GM18951 (cell line): ENCODE measurements around the gene PRLR.

Source experiments
- POLR2A ChIP-seq: IDR thresholded peaks from 4 replicates; pipeline ENCODE4 v1.6.1; 2011; ENCODE audit warnings: mild to moderate bottlenecking; ENCODE audit not compliant: insufficient read length, insufficient read depth; ENCODE audit errors: extremely low read depth
- in situ Hi-C: fragments of 300-500 bp; cut with MboI; formaldehyde crosslinking; loops from one replicate; pipeline ENCODE4 v1.12.0; 2022; ENCODE audit warnings: low sequenced_read_pairs, mixed read lengths, inconsistent platforms; ENCODE audit not compliant: unreplicated experiment

The PRLR gene

DNA sequence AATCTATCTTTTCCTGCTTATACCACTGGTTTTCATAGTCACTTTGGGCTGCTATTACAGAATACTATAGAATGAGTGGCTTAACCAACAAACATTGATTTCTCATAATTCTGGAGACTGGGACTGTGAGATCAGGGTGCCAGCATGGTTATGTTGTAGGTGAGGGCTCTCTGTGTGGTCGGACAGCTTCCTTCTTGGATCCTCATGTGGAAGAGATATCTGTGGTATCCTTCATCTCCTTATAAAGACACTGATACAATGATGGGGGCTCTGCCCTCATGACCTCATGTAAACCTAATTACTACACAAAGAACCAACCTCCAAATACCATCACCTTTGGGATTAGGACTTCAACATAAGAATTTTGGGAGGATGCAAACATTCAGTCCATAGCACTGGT, 13.9 kb upstream of the PRLR start:
- no peak for TF ChIP-seq POLR2A
- in situ Hi-C loops = no loop called here

DNA sequence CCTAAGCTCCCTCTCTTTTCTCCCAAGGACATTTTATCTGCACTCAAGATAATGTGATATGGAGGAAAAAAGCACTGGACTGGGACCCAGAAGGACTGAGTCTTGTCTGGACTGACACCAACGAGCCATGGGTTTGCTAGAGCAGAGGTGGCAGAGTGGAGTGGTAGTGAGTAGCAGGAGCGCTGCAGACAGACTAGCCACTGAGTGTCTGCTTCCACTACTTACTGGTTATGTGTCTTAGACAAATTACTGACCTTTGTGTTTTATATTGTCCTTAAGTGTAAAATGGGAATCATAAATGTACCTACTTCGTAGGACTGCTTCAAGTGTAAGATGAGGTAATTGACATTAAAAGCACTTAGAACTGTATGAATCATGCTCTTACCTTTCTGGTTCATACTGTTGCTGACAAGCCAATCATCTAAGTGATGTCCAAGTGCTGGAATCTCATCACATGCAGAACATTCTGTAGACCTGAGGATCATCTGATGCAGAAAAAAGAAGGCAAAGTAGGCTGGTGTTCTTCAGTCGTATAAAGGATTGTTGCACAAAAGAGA, 12.5 kb upstream of the PRLR start:
- TF ChIP-seq POLR2A = no peak
- in situ Hi-C loops = no loop called here

DNA sequence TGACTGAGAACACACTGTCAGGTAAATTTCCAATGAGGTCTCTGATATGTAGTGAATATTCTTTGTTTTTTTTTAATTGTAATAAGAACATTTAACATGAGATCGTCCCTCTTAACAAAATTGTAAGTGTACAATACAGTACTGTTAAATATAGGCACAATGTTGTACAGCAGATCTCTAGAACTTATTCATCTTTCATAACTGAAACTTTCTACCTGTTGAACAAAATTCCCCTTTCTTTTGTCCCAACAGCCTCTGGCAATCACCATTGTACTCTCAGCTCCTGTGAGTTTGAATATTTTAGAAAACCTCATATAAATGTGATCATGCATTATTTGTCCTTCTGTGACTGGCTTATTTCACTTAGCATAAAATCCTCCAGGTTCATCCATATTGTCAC, 10.6 kb upstream of the PRLR start:
- TF ChIP-seq POLR2A = no peak
- in situ Hi-C loops = no loop called here

DNA sequence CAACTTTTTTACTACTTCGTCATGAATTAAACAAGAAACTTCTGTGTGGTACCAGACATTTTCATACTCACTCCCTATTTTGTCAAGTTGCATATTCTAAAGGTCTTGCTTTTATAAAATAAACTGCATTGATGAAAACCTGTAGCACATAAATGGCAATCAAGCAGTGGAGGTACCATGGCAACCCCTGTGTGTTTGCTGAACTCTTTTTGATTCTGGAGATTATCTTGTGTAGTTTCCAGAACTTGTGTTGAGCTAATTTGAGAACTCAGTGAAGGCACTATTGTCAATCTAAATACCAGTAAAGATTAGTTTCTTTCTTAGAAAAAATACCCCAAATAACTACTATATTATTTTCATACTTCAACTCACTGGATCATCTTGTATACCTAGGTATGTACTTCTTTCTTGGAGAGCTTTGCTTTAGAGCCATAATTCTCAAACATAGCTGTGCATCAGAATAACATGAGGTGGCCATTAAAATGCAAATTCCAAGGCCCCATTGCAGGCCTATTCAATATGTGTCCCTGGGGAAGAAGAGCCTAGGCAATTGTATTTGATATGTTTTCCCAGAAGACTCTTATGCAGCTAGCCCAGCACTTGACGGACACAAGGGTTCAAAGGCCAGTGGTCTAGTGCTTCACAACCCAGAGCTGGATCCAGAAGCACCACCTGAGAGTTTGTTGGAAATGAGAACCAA, 9.8 kb upstream of the PRLR start:
- in situ Hi-C loops = no loop called here
- no peak for TF ChIP-seq POLR2A

DNA sequence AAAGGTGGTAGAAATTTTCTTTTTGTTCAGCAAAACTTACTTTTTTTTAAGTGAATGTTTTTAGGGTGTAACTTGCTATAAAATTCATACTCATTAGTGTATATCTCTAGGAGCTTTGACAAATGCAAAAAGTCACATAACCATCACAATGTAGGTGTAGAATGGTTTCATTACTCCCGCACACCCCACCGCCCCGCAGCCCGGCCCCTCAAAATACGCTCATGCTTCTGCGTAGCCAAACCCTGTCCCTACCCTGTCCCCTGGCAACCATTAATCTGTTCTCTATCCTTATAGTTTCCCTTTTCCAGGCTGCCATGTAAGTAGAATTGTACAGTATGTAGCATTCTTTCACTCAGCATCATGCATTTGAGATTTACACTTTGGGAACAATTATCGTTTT, 9.2 kb upstream of the PRLR start:
- no peak for TF ChIP-seq POLR2A
- in situ Hi-C loops = no loop called here

DNA sequence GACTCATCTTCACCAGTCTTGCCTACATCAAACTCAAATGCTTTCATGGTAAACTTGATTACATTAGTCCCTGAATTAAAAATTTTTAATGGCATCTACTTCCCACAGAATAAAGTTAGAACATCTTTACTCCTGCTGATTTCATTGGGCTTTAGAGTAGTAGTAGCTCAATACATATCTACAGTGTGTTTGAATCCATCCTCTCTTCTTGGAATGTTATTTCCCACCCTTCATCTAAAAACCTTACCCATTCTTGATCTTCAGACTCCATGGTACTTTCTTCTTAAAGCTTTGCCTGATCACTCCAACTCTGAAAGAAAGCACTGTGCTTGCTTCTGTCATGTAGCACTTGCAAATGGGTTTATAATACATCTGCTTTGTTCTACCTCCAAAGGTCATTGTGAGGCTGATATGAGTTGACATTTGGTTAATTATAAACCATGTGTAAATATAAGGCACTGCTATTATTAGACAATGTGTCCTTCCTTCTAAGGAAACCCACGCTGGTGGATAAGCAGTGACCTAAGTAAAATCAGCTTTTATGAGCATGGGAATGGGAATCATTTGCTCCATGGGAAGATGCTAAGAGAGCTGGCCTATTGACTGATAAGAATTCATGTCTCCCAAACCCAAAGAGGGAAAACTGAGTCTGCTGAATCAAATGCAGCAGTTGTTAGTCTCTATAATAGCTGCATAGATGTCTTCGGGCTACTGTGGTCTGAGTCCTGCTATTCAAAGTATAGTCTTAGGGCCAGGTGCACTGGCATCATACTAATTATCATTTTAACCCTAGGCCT, 7.5 kb upstream of the PRLR start:
- no peak for TF ChIP-seq POLR2A
- in situ Hi-C loops = no loop called here

DNA sequence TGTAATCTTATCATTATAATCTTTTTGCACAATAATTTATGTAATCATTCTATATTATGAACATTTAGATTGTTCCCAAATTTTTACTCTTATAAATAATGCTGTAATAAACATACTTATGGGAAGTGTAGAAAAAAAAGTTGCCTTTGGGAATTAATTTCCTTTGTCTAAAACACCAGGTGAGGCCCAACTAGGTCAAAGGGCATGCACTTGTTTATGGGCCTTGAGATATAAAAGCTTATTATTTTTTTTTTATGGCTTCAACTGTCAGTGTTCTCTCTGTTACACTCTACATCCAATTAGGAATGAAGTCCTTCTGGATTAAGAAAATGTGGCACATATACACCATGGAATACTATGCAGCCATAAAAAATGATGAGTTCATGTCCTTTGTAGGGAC, 6.5 kb upstream of the PRLR start:
- no peak for TF ChIP-seq POLR2A

DNA sequence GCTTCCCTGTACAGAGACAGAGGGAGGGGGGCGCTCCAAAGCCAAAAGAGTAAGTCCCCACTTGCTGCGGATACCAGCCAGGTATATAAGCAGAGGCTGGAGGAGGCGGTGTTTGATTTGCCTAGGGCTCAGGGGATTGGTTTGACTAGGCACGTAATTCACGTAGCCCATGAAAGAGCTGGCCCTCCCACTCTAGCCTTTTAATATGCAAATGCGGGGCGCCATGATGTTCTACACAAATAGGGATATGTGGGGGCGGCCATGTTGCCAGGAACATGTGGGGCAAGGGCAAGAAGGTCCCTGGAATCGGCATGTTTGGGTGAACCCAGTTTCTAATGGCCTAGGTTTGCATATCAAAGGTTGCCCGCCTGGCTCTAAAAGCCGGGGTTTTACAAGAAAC, 3.3 kb upstream of the PRLR start:
- no peak for TF ChIP-seq POLR2A
- in situ Hi-C loops = no loop called here

More for the DNA sequence above, 6.5 kb upstream of the PRLR start:
- in situ Hi-C loops = no loop called here

DNA sequence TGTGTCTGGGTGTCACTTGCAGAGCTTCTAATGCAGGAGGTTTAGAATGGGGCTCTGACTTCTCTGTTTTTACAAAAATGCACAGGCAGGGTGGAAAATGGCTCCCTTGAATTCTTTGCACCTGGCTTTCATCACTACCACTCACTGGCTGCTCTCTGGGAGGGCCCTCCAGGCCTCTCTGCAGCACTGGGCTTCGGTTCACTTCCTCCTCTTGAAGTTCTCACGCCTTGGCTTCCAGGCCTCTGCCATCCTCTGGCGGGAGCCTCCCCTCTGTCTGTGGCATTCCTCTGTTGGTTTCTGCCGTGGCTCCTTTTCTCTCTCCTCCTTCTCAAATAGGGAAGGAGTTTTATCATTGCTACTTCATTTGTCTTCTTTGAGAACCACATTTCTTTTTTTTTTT, 2.8 kb upstream of the PRLR start:
- no peak for TF ChIP-seq POLR2A
- in situ Hi-C loops = no loop called here

DNA sequence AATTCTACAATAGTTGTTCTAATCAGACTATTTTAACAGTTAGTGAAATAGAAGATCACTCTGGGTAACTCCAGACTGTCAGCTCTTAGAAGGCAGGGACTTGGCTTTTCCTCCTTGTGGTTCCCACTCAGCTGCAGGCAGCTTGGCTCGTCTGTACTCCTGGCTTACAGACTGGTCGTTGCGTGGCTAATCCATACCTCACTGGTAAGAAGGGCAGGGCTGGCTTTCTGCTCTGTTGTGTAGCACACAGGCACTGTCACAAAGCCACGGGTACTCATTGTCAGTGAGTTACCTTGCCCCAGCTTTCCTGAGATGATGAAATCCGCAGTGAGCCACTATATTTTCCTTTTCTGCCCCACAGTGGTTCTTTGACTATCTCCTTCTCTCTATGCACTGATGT, 1.8 kb upstream of the PRLR start:
- no peak for TF ChIP-seq POLR2A
- in situ Hi-C loops = no loop called here

DNA sequence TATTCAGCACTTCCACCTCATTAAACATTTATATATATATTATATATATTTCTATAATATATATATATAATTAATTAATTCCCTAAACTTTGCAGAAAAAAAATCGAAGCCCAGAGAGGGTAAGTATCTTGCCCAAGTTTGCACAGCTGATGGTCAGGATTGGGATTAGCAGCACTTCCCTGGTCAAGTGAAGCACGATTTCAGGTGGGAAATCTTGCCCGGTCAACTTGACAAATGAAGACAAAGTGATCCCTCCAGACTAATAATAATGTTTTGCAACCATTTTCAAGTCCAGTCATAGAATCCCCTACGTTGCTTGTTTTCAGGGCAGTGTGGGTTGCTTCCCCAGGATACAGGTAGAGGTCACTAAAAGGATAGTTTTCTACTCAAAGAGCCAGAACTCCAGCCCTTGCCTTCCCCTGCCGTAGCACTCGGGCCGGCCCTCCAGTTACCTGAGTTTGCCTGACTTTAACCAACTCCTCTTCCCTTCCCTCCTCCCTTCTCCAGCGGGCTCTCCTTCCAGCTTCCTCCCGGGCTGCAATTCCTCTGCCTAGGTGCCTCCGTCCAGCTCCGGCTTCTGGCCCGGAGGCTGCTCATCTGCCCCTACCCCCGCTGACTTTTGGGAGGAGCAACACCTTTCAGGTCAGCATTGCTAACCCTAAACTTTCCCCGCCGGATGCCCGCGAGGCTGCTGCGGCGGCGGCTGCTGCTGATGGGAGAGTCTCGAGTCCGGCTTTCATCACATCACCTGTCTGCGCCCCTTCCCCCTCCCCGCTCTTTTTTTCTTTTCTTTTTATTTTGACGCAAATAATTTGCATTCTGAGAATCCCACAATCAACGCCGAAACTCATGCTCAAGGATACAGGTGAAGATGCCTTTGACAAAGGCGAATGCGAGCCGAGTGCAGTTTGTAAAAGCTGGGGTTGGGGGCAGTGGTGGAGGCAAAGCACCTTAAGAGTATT, 930 bp downstream of the PRLR start:
- in situ Hi-C loops = no loop called here
- TF ChIP-seq POLR2A = no peak

DNA sequence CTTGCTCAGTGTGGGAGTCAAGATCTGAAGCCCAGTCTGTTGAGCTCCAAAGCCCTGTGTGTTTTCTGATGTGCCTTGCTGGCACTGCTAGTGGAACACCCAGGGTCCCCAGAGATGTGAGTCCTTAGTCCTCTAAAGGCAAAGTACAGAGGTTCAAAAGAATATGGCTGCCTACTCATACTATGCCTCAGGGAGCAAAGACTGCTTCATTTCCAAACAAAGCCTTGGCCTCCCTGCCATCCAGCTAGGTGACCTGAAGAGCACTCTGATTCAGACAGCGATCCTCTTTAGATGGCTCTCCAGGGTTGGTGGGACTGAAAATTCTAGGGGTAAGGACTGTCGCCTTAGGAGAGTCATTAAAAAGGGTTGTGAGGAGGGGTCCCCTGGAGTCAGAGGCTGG, 2.0 kb downstream of the PRLR start:
- in situ Hi-C loops = no loop called here
- no peak for TF ChIP-seq POLR2A

DNA sequence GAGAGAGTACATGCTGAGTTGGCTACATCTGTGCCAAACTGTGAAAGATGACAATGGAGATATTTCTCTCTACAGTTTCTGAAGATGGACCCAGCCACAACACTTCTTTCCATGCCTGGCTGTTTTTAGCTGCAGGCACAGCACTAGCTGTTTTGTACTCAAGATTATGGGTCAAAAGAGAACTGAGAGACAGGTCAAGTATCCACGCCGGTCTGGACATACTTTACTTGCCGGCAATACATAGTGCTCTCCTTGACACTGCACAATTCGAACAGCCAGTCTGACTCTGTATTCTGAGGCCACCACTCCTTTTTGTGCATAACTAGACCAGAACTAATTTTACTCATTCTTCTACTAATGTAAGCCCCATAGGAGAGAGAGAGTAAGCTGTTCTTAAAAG, 2.6 kb downstream of the PRLR start:
- in situ Hi-C loops = no loop called here
- TF ChIP-seq POLR2A = no peak

DNA sequence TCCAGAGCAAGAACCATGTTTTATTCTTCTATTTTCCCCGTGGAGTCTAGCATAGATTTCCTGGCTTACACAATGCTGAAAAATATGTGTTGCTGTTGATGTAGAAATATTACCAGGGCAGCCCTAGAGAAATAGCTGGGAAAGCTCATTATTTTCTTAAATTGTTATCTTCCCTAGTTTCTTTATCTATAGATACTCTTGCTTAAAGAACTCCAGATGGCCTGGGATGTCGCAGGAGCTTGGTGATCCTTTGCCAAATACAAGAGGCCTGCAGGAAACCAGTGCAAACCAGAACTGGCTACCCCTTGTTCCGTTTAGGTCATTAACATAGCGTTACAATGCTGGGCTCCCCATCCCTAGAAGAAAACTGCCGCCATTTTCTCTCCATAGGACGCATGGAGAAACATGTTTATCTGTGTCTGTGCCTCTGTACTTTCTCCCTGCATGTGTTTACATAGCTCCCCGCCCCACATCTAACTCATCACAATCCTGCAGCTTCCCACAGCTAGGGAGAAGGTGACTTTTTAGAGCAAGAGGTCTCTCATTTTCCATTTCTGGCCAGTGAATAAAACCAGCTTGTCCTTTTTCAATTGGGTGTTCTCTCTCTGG, 6.4 kb downstream of the PRLR start:
- in situ Hi-C loops = no loop called here
- no peak for TF ChIP-seq POLR2A
